ENCODE measurements around the gene ZFX.

ZFX gene

GRCh38 chrX:24253030-24253429 lies 103.5 kb downstream of the ZFX start:
- no peak for DNase-seq (ENCODE audit: low read depth in 1 of 2, low spot score in 1 of 2)
- no peak overlapping the region for H3K27ac ChIP-seq (replicated peaks)
- no peaks in the 10 kb centered on the region for H3K27me3 ChIP-seq (ENCODE audit: insufficient read depth, poor library complexity, severe bottlenecking)
- TF ChIP-seq POLR2AphosphoS5 (IDR thresholded peaks at IDR 0.05; ENCODE audit: low read depth) (no peak), SPI1 (IDR thresholded peaks at IDR 0.05; ENCODE audit: borderline replicate concordance, low read depth) (no peak), GABPA (IDR thresholded peaks at IDR 0.05; ENCODE audit: low read depth) (no peak), CTCF (IDR thresholded peaks at IDR 0.05; ENCODE audit: insufficient read depth, low read length) (no peak), REST (IDR thresholded peaks at IDR 0.05; ENCODE audit: insufficient replicate concordance, low read depth) (no peak)
- H3K4me3 ChIP-seq (replicated peaks; ENCODE audit: insufficient read depth, low read length) = no peak overlapping the region

- no peak overlapping the region for H3K4me3 ChIP-seq (replicated peaks; ENCODE audit: insufficient read depth, low read length)
- H3K27ac ChIP-seq (replicated peaks) = no peak overlapping the region
- DNase-seq (ENCODE audit: low read depth in 1 of 2, low spot score in 1 of 2) = no peak
- TF ChIP-seq REST (IDR thresholded peaks at IDR 0.05; ENCODE audit: insufficient replicate concordance, low read depth) (no peak), CTCF (IDR thresholded peaks at IDR 0.05; ENCODE audit: insufficient read depth, low read length) (no peak), GABPA (IDR thresholded peaks at IDR 0.05; ENCODE audit: low read depth) (no peak), POLR2AphosphoS5 (IDR thresholded peaks at IDR 0.05; ENCODE audit: low read depth) (no peak), SPI1 (IDR thresholded peaks at IDR 0.05; ENCODE audit: borderline replicate concordance, low read depth) (no peak)
- no peaks in the 10 kb centered on the region for H3K27me3 ChIP-seq (ENCODE audit: insufficient read depth, poor library complexity, severe bottlenecking)
Measured at GRCh38 chrX:24253469-24253868, 103.9 kb downstream of the ZFX start.

- Histone ChIP-seq H3K4me3 (replicated peaks; ENCODE audit: insufficient read depth, low read length) (no peak overlapping the region), H3K27me3 (ENCODE audit: insufficient read depth, poor library complexity, severe bottlenecking) (no peaks in the 10 kb centered on the region), H3K27ac (replicated peaks) (no peak overlapping the region)
- TF ChIP-seq SPI1 (IDR thresholded peaks at IDR 0.05; ENCODE audit: borderline replicate concordance, low read depth) = no peak
- TF ChIP-seq REST (IDR thresholded peaks at IDR 0.05; ENCODE audit: insufficient replicate concordance, low read depth) = no peak
- no peak for TF ChIP-seq GABPA (IDR thresholded peaks at IDR 0.05; ENCODE audit: low read depth)
- no peak for TF ChIP-seq POLR2AphosphoS5 (IDR thresholded peaks at IDR 0.05; ENCODE audit: low read depth)
- no peak for TF ChIP-seq CTCF (IDR thresholded peaks at IDR 0.05; ENCODE audit: insufficient read depth, low read length)
- no peak for DNase-seq (ENCODE audit: low read depth in 1 of 2, low spot score in 1 of 2)
Measured at GRCh38 chrX:24257011-24257410, 107.5 kb downstream of the ZFX start.

Measured in HL-60 (cell line).